Esophagus squamous epithelium (tissue), 4 donors: ENCODE results near the gene CDH8.

ENCODE experiments used
- POLR2A ChIP-seq, 4 donors: fragments of 450-650 bp; IDR thresholded peaks; one replicate each; pipeline ENCODE4 v1.6.1; 2017; ENCODE audit warnings: antibody characterized with exemption in 4 of 4, mild to moderate bottlenecking in 4 of 4, moderate library complexity in 3 of 4
- TF ChIP-seq, protein P1 (sequence below), 6 experiments: fragments of 450-650 bp in 4 of 6; fragments of 200-600 bp in 2 of 6; sonication (generic) in 2 of 6; IDR thresholded peaks; one replicate each; pipeline ENCODE4 v1.5.1; 2016 to 2019; ENCODE audit warnings: antibody characterized with exemption in 6 of 6, mild to moderate bottlenecking in 4 of 6, moderate library complexity in 4 of 6

DNA sequence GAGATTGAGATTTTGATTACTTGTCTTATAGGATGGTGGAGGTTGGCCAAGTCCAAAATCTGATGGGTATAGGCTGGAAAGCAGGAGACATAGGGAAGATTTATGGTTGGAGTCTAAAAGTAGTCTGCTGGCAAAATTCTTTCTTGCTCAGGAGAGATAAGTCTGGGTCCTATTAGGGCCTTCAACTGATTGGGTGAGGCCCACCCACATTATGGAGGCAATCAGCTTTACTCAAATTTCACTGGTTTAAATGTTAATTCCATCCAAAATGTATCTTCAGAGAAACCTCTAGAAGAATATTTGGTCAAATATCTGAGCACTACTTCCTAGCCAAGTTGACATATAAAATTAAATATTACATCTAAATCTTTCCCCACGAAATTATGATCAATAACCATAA, 31.7 kb upstream of the CDH8 start:
- TF ChIP-seq, protein P1, sequence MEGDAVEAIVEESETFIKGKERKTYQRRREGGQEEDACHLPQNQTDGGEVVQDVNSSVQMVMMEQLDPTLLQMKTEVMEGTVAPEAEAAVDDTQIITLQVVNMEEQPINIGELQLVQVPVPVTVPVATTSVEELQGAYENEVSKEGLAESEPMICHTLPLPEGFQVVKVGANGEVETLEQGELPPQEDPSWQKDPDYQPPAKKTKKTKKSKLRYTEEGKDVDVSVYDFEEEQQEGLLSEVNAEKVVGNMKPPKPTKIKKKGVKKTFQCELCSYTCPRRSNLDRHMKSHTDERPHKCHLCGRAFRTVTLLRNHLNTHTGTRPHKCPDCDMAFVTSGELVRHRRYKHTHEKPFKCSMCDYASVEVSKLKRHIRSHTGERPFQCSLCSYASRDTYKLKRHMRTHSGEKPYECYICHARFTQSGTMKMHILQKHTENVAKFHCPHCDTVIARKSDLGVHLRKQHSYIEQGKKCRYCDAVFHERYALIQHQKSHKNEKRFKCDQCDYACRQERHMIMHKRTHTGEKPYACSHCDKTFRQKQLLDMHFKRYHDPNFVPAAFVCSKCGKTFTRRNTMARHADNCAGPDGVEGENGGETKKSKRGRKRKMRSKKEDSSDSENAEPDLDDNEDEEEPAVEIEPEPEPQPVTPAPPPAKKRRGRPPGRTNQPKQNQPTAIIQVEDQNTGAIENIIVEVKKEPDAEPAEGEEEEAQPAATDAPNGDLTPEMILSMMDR (IDR thresholded peaks at IDR 0.05): no peak
- no peak for TF ChIP-seq POLR2A (IDR thresholded peaks at IDR 0.05)
